Astrocyte of the hippocampus (primary cell): ENCODE results near the gene METTL26.
A peak's percentile ranks its signal among the peaks of the same experiment; 100 is the strongest.
"Not testable (repeated sequence)": the region's sequence is repeated elsewhere in the genome, so short reads cannot be mapped to it uniquely, and the experiment has no call there.

ENCODE experiments used
- DNase-seq: peaks from one replicate; pipeline ENCODE4 v3.0.0; 2011; ENCODE audit warnings: low read depth, low spot score

The METTL26 gene

DNA sequence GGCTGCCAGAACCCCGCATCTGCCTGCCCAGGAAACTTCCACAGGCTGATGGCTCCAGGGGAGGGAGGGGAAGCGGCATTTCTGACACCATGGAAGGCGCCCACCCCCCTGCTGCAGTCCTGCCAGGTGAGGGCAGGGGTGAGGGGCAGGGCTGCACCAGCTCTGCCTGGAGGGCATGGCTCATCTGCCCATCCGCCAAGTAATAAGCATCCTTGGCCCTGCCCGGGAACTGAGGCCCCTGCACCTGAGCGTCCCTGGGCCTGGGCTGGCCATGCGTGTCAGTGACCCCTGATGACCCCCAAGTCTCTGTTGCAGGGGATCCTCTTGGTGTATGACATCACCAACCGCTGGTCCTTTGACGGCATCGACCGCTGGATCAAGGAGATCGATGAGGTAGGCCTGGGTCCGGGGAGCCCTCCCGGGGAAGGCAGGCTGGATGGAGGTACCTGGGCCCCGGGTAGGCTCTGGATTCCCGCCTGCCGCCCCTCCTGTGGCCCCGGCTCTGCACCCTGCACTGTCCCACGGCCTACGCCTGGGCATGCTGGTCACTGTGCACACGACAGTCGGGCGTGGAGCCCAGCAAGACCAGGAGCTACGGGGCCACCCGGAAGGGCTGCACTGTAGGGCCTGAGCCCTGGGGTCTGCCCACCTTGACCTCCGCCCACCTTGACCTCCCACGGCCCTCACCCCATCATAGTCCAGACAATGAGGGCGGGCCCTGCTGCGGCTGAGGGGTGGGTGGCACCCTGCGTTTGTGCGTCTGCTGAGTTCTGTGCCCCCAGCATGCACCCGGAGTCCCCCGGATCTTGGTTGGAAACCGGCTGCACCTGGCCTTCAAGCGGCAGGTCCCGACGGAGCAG lies 10.8 kb downstream of the METTL26 start:
- DNase-seq, result no peak

DNA sequence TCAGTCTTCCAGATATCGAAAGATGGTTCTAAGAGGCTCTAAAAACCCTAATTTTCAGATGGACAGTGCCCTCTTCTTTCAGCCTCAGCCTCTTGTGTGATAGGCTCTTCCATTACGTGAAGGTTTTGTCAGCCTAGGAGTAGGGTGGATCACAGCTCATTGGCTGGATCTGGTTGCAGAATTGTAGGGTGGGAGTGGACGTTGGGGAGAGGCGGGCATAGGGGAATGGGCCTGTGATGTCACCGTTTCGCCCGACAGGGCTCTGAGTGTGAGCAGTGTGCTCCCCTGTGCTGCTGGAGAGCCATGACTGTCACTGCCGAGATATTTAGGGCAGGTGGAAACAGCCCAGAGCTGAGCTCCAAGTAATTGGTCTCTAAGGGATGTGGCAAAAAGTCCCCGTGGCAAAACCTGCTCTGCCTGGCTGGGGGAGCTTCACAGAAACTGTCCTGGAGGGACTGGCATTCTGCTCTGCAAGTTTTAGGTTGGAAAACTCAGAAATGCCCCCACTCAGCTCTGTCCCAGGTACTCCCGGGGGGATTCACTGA lies 11.5 kb downstream of the METTL26 start:
- no peak for DNase-seq

DNA sequence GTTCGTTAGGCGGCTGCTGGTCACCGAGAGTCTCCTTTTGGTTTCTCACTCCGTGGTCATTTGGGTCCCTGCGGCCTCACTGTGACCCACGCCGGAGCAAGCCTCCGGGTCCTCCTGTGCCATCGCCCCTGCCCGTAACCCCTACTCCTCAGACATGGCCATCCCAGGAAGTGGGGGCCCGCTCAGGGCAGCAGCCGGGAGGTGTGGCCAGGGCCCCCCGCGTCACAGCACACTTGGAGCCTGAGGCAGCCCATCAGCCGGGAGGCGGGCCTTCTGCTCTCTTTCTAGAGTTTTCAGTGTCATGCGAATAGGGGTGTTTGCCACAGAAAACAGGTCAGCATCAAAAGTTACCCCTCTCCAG lies 13.2 kb downstream of the METTL26 start:
- no peak for DNase-seq

DNA sequence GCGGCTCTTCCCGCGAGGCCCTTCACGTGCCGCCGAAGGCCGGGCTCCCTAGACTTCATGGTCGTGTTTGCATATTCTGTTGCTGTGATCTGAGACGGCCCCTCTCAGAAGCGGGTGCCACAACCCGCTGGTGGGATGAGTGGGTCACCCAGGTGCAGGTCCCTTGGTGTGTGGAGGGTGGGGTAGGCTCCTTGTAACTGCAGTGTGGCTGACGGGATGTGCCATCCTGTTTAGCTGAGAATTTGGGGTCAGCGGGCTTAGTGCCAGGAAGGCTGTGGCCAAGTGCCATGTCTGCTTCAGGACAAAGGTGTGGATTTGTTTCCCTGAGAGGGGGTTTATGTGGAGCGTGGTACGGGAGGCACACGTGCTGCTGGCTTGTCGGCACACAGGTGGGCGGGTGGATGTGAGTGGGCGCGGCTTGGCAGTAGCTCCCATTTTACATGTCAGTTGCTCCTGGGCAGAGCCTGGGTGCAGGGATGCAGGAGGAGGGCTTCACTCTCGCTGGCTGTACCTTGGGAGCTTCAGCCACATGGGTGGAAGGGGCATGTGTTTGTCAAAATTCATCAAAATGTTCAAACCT lies 14.5 kb downstream of the METTL26 start:
- peak; percentile 36 for DNase-seq

DNA sequence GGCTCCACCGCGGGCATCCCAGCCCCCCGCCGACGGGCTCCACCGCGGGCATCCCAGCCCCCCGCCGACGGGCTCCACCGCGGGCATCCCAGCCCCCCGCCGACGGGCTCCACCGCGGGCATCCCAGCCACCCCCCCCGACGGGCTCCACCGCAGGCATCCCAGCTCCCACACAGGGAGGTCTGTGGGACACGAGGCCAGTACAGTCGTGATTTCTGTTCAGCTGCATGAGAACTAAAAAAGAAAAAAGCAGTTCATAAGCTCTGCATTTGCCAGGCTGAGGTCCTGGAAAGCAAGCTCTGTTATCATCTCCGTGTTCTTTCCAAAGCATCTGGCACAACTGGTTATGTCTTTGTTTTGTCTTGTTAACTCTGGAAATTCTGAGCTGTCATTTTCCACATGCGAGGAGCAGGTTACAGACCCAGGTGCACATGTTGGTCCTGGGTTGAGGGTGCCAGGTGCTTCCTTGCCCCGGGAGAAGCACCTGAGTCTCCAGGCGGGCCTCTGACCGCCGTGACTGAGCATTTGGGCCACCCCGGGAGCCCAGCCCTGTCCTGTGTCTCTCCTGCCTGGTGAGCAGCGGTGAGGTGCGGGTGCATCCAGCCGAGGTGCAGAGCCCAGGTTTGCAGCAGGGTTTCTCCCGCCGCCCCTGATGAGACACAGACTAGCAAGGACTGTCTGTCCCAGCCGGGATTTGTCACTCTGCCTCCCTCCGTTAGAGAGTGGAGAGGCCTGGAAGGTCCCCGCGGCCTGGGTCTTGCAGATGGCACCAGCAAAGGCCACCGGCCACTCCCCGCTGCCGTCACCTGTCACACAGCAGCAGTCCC lies 15.2 kb downstream of the METTL26 start:
- peak; percentile 45 for DNase-seq

DNA sequence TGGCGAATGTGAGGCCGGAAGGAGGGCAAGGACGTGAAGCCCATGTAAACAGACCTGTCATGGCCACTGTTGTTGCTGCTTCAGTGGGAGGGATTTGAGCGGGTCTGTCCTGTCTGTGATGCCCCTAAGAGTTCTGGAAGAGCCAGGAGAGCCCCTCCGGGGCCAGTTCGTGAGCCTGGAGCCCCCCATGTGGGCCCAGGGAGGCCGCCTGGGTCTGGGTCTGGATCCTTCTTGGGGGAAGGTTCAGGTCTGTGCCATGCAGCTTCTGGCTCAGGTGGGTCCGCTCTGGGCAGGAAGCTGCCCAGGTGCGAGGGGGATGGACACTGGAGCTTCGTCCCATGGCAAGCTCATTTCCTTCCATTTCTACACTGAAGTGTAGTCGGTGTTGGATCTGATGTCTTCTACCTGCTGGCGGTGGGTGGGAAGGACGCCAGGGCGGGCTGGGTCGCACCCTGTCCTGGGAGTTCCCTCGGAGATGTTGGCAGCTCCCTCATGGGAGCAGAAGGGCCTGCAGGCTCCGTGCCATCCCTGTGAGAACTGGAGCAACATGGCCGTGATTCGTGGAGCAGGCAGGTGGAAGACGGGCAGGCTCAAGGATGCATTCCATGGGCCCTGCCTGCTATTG lies 16.5 kb downstream of the METTL26 start:
- DNase-seq, result no peak

DNA sequence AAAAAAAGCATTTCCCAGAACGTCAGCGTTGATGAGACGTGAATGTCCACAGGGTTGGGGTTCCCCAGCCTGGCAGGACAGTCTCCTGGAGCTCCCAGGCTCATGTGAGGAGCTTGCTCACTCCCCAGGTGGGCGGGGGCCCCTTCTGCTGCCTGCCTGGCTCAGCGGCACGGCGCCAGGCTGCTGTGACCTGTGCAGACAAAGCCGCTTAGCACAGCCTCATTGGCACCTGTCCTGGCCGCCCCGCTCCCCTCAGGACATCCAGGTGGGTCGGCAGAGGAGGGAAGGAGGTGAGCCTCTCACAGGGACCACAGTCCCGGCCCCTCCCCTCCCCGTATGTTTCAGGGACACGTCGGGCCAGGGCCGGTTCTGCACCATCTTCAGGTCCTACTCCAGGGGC lies 18.2 kb downstream of the METTL26 start:
- no peak for DNase-seq

DNA sequence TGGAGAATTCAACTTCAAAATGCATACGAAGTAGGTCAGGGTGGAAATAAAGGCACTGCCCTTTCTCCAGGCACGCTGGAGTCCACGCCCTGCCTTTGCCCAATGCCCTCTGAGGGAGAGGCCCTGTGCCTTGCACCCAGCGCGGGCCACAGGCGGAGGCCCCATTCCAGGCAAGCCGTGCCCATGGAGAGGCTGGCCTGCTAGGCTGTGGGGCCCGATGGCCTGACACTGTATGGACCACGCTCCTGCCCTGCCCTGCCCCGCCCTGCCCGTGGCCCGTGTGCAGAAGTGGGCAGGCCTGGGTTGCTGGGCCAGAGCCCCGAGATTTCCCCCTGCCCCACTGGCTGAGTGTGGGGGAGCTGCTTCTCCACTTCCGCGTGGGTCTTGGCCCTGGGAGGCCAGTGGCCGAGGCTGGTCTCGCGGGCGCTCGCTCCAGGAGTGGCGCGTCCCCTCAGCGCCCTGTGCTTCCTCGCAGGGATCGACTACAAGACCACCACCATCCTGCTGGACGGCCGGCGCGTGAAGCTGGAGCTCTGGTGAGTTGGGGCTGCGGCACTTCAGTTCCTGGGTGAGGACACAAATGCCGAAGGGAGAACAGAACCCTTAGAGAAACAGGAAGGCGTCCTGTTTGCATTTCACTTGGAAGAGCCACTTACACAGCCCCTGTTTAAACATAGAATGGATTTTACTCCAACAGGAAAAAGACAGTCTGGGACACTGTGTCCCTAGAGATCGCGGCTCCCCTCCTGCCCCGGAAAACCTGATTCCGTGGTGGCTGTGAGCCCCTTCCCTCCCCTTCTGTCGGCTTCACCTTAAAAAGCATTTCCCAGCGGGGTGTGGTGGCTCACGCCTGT lies 19.1 kb downstream of the METTL26 start:
- DNase-seq, result no peak

DNA sequence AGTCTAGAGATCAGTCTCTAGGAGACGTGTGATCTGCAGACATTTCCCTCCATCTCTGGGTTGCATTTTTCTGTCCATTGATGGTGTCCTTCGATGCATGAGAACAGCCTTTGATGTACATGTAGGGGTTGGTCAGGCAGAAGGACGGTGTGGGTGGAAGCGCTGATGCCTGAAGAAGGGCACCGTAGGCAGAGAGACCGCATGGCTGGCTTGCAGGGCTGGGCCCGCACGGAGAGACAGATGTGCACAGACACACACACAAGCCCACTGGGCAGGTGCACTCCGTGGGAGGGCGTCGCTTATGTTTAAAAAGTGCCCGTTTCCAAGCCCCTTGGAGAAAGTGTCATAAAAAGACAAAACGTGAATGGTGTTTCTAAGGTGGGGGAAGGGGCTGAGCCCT lies 21.0 kb downstream of the METTL26 start:
- no peak for DNase-seq

DNA sequence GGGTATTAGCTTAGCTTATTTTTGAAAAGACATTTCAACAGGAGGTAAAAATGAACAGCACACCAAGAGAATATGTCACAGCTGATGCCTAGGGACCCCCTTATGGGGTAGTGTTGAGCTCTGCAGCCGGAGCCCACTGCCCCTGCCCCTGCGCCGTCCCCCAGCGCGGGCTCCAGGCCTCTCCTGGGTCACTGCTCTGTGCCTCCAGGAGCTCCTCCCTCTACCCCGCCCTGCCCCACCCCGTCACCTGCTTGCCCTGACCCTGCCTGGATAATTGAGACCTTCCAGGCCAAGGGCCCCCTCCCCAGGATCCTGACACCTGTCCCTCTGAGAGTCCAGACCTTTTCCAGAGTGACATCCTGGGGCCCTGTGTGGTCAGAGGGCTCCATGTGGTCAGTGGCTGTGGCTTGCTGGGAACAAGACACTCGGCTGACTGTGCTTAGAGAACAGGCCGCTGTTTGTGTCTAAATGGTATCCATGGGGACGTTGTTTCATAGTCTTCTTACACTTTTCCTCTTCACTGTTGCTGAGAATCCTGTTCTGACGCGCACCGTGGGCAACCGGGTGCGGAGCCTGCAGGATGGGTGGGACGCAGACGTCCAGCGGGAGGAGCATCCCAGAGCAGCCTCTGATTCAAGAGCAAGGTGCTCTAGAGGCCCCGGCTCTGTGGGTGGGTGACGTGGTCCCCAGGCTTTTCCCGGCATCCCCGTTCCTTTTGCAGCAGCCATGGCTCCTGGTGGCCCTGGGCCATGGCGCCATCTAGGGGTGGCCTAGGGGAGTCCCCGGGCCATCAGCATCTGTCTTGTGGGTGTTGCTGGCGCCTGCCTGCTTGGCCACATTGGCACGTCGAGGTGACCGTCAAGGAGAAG lies 25.4 kb downstream of the METTL26 start:
- DNase-seq, result peak; percentile 49

DNA sequence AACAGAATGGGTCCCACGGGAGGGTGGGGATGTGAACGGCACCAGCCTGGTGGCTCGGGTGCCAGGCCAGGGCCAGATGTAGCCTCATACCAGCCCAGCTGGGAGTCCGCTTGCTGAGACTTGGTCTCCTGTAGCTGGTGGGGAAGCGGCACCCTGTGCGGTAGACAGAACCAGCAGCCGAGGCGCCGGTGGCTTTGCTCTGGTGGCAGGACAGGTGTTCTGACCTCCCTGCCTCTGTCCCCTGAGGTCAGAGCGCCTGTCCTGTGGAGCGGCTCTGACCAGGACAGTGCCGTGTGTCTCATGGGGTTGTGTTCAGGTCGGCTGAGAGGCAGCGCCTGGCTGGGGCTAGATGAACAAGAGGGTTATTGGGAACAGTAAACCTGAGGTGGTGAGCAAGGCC lies 26.1 kb downstream of the METTL26 start:
- no peak for DNase-seq

DNA sequence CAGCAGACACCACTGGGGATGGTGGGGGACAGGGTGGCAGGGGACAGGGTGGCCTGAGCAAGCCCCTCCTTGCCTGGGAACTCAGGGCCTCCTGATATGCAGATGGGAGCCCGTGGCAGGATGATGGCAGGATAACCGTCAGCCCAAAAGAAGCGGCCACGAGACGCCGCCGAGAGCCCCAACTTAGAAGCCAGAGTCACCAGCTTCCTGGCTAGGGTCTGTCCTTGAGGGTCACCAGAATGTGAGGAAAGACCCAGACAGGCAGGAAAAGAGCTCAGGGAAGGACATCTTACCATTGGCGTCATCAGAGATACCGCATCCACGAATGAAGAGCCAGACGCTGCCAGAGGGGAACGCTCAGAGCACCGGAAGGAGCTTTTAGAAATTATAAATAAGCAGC lies 26.8 kb downstream of the METTL26 start:
- no peak for DNase-seq

DNA sequence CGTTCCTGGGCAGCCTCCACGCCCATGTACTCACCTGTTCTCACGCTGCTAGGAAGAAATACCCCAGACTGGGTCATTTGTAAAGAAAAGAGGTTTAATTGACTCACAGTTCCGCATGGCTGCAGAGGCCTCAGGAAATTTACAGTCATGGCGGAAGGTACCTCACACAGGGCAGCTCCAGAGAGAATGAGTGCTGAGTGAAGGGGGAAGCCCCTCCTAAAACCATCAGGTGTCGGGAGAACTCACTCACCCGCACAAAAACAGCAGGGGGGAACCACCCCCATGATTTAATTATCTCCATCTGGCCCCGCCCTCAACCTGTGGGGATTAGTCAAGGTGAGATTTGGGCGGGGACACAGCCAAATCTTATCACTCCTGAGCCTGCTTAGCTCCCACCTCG lies 28.1 kb downstream of the METTL26 start:
- DNase-seq, result no peak

DNA sequence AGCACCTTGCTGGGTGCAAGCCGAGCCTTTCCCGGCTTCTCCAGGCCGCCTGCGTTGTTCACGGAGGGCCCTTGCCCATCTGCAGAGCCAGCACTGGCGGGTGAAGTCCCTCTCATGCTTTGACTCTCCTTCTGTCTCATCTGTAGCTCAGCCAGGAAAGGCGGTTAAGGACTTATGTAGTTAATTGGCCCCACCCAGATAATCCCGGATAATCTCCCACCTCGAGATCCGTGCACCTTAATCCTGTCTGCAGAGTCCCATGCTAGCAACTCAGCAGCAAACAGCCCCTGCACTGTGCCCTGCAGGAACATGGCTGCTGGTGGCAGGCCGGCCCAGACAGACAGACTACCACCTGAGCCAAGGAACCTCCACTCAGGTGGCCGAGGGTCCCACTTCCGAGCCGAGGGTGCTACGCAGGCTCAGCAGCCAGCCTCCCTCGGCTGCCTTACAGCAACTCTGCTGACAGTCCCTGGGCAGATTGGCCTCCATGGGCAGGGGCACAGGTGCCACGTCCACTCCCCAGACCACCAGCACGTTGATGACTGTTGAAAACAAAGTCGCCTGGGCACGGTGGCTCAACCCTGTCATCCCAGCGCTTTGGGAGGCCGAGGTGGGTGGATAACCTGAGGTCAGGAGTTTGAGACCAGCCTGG lies 29.3 kb downstream of the METTL26 start:
- no peak for DNase-seq

DNA sequence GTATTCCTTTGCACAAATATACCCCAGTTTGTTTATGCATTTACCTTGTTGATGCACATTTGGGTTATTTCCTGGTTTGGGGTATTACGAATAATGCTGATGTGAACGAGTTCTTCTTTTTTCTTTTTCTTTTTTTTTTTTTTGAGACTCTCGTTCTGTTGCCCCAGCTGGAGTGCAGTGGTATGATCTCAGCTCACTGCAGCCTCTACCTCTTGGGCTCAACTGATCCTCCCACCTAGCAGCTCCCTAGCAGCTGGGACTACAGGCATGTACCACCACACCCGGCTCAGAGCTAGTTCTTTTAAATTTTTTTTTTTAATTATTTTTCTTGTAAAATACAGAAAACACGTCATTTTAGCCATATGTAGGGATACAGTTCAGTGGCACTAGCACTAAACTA lies 32.2 kb downstream of the METTL26 start:
- DNase-seq, result no peak

DNA sequence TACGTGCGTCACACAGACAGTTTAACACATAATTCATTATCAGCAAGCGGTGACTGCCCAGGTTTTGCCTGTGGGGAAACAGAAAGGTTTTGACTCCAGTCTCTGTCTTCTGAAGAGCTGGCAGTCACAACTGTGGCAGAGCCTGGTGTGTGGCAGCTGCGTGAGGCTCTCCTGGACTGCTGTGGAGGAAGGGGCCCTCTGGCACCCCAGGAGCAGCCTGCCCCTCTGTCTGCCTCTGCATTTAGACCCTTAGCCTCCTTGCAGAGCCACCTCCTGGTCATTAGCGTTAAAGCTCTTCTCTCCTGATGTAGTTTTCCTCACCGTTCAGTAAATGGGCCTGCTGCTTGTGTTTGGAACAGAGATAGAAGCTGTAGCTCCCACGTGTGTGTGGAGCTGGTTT lies 35.3 kb downstream of the METTL26 start:
- peak; percentile 27 for DNase-seq

DNA sequence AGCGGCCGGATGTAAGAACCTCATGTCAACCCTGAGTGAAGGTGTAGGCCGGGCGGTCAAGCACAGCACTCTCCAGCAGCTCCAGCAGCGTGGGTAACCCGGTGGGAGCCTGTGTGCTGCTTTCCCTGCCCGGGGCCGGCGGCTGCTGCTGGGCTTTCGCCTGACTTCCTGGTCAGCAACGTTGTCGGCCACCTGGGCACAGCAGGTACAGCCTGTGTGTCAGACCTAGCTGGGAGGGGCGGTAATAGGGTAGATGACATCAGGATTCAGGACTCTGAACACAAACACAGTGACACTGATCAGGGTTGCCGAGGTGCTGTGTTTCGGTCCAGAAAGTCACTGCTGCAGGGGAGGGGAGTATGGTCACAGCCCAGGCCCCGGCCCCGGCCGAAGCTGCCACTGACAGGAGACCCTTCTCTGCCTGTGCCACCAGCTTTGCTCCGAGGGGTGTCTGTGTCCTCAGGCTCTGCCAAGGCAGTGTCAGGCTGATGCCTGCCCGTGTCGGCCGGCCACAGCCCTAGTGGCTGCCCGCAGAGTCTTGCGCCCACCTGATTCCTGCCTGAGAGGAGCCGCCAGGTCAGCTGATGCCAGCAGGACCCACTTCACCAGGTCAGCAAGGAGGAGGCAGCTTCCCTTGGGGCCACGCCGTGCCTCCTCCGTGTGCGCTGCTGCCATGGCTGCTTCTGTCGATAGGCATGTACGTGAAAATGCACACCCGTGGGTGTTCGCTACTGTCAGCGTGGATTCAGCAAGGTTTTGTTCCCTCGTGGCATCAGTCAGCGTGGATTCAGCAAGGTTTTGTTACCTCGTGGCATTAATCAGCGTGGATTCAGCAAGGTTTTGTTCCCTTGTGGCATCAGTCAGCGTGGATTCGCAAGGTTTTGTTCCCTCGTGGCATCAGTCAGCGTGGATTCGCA lies 37.0 kb downstream of the METTL26 start:
- no peak for DNase-seq

DNA sequence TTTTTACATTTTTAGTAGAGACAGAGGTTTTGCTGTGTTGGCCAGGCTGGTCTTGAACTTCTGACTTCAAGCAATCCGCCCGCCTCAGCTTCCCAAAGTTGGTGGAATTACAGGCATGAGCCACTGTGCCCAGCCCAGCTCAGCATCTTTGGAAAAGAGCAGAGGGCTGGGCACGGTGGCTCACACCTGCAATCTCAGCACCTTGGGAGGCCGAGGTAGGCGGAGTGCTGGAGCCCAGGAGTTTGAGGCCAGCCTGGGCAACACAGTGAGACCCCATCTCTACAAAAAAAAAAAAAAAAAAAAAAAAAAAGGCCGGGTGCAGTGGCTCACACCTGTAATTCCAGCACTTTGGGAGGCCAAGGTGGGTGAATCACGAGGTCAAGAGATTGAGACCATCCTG lies 38.5 kb downstream of the METTL26 start:
- DNase-seq, result not testable (repeated sequence)

DNA sequence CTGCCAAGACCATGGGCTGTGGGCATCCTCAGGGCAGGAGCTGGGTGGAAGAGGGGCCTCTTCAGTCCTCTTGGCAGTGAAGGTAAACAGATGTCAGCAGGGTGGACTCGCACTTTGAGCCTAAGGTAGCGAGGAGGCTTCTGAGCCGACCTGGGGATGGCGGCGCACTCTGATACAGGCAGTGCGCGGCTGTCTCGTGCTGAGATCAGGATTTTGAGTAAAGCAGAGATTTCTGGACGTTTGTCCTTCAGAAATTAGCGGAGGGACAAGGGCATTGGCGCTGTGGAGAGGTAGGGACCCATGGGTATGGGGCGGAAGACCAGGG lies 39.4 kb downstream of the METTL26 start:
- no peak for DNase-seq
